Suprapubic skin (tissue), 4 donors: ENCODE data around the gene RTL10. TPM values are rescaled to one million over a fixed set of nuclear protein-coding genes. Genes with fewer than 3 reads are reported as not detected.
"Not testable (repeated sequence)": the region's sequence is repeated elsewhere in the genome, so short reads cannot be mapped to it uniquely, and the experiment has no call there.

Experiments
- DNase-seq, 2 donors: peaks; one replicate each; pipeline ENCODE4 v3.0.0-alpha.2; 2019; ENCODE audit warnings: low spot score in 2 of 2
- H3K27ac ChIP-seq: fragments of 200-600 bp; sonication (generic); one replicate; pipeline ENCODE4 v1.5.1; 2019
- H3K27me3 ChIP-seq: fragments of 200-600 bp; sonication (generic); one replicate; pipeline ENCODE4 v1.5.1; 2019
- H3K36me3 ChIP-seq: fragments of 200-600 bp; sonication (generic); one replicate; pipeline ENCODE4 v1.5.1; 2019
- H3K4me1 ChIP-seq: fragments of 200-600 bp; sonication (generic); one replicate; pipeline ENCODE4 v1.5.1; 2019
- H3K4me3 ChIP-seq: fragments of 200-600 bp; sonication (generic); one replicate; pipeline ENCODE4 v1.5.1; 2019; ENCODE audit warnings: mild to moderate bottlenecking
- H3K9me3 ChIP-seq: fragments of 200-600 bp; sonication (generic); one replicate; pipeline ENCODE4 v1.5.1; 2019
- EP300 ChIP-seq: sonication (generic); formaldehyde crosslinking; IDR thresholded peaks from one replicate; pipeline ENCODE4 v1.6.1; 2017; ENCODE audit warnings: antibody characterized with exemption
- POLR2A ChIP-seq, 2 donors: fragments of 450-650 bp; IDR thresholded peaks; one replicate each; pipeline ENCODE4 v1.6.1; 2017; ENCODE audit warnings: antibody characterized with exemption in 2 of 2, mild to moderate bottlenecking in 2 of 2, moderate library complexity in 2 of 2
- POLR2AphosphoS5 ChIP-seq, 3 donors: sonication (generic); formaldehyde crosslinking; IDR thresholded peaks; one replicate each; pipeline ENCODE4 v1.6.1; 2017; ENCODE audit warnings: antibody characterized with exemption in 3 of 3
- WGBS: methylation state at CpG from one replicate; pipeline ENCODE4 v1.1.5; 2018; 5-methylcytosine and 5-hydroxymethylcytosine counted together
- total RNA-seq, 4 donors: library from RNA; depleted of rRNA; stranded (reverse); fragments of >200 nt; gene quantifications; one replicate each; pipeline ENCODE4 v1.1.0, GENCODE V29; 2016
- TF ChIP-seq, protein P1 (sequence below), 2 donors: fragments of 200-600 bp in 1 of 2; fragments of 450-650 bp in 1 of 2; sonication (generic) in 1 of 2; IDR thresholded peaks; one replicate each; pipeline ENCODE4 v1.5.1; 2016 to 2019; ENCODE audit warnings: antibody characterized with exemption in 2 of 2, mild to moderate bottlenecking in 1 of 2, moderate library complexity in 1 of 2

Gene RTL10
- total RNA-seq, 4 donors from 2014 or later: 21.8 to 46.2 (median 32.4) TPM

DNA sequence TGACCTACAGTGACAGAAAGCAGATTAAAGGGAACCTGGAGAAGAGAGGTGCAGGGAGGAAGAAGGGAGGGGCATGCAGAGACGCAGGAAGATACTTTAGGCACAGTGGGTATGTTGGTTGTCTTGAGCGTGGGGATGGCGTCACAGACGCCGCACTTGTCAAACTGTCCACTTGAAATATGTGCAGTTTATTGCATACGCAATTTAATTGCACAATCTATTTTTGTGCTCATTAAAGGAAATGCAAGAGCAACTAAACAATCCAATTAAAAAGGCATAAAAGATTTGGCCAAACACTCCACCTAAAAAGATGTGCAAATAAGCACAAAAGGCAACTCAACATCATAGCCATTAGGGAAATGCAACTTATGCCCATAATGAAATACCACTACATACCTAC is 16.8 kb downstream of the RTL10 start:
- no peak for TF ChIP-seq EP300
- TF ChIP-seq POLR2AphosphoS5 (IDR thresholded peaks at IDR 0.05): no peak
- TF ChIP-seq, protein P1, sequence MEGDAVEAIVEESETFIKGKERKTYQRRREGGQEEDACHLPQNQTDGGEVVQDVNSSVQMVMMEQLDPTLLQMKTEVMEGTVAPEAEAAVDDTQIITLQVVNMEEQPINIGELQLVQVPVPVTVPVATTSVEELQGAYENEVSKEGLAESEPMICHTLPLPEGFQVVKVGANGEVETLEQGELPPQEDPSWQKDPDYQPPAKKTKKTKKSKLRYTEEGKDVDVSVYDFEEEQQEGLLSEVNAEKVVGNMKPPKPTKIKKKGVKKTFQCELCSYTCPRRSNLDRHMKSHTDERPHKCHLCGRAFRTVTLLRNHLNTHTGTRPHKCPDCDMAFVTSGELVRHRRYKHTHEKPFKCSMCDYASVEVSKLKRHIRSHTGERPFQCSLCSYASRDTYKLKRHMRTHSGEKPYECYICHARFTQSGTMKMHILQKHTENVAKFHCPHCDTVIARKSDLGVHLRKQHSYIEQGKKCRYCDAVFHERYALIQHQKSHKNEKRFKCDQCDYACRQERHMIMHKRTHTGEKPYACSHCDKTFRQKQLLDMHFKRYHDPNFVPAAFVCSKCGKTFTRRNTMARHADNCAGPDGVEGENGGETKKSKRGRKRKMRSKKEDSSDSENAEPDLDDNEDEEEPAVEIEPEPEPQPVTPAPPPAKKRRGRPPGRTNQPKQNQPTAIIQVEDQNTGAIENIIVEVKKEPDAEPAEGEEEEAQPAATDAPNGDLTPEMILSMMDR (IDR thresholded peaks at IDR 0.05): no peak
- no peak for TF ChIP-seq POLR2A (IDR thresholded peaks at IDR 0.05)
- no peak overlapping the region for H3K27ac ChIP-seq
- 89% methylated on average over 6 of the region's 6 CpGs for whole genome bisulfite sequencing

DNA sequence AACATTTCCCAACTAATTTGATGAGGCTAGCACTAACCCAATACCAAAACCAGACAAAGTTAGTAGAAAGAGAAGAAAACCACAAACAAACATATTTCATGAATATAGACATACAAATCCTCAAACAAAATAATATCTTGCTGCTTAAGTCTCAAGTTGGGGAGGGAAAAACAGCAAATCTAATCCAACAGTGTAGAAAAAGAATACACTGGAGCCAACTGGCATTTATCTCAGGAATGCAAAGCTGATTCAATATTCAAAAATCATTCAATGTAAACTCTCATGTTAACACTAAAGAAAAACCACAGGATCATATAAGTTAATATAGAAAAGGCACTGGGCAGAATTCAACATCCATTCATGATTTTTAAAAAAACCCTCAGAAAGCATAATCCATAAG is 18.2 kb downstream of the RTL10 start:
- Histone ChIP-seq H3K9me3 (no peaks in the 10 kb centered on the region), H3K27ac (no peak overlapping the region), H3K36me3 (no peaks in the 10 kb centered on the region), H3K4me1 (peaks cover 8% of the 10 kb centered on the region), H3K27me3 (no peaks in the 10 kb centered on the region), H3K4me3 (no peak overlapping the region)
- TF ChIP-seq, protein P1 (IDR thresholded peaks at IDR 0.05): no peak
- TF ChIP-seq POLR2AphosphoS5 (IDR thresholded peaks at IDR 0.05): no peak
- TF ChIP-seq POLR2A (IDR thresholded peaks at IDR 0.05): no peak
- no peak for TF ChIP-seq EP300
- no peak for DNase-seq

More for the DNA sequence above, 16.8 kb downstream of the RTL10 start:
- no peak for DNase-seq
- peaks cover 15% of the 10 kb centered on the region for H3K4me1 ChIP-seq
- no peaks in the 10 kb centered on the region for H3K9me3 ChIP-seq
- no peak overlapping the region for H3K4me3 ChIP-seq
- H3K27me3 ChIP-seq: no peaks in the 10 kb centered on the region
- no peaks in the 10 kb centered on the region for H3K36me3 ChIP-seq

DNA sequence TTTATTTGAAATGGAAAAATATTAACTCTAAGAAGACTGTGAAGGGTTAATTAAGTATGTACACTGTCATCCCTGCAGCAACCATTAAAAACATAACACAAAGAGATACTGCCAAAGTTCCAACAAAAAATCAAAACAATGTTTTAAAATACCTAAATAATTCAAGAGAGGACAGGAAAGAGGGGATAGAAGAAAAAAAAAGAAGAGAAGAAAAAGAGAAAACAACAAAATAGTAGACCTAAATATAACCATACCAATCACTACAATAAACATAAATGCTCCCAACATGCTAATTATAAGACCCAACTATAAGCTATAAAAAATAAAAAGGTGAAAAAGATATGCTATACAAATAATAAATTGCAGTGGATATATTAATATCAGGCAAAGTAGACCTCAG is 20.1 kb downstream of the RTL10 start:
- no peaks in the 10 kb centered on the region for H3K36me3 ChIP-seq
- no peaks in the 10 kb centered on the region for H3K27me3 ChIP-seq
- no peaks in the 10 kb centered on the region for H3K9me3 ChIP-seq
- DNase-seq: no peak
- TF ChIP-seq POLR2A (IDR thresholded peaks at IDR 0.05) (no peak), POLR2AphosphoS5 (IDR thresholded peaks at IDR 0.05) (no peak), EP300 (no peak)
- TF ChIP-seq, protein P1 (IDR thresholded peaks at IDR 0.05): no peak
- peaks cover 8% of the 10 kb centered on the region for H3K4me1 ChIP-seq
- H3K4me3 ChIP-seq: no peak overlapping the region
- H3K27ac ChIP-seq: no peak overlapping the region

DNA sequence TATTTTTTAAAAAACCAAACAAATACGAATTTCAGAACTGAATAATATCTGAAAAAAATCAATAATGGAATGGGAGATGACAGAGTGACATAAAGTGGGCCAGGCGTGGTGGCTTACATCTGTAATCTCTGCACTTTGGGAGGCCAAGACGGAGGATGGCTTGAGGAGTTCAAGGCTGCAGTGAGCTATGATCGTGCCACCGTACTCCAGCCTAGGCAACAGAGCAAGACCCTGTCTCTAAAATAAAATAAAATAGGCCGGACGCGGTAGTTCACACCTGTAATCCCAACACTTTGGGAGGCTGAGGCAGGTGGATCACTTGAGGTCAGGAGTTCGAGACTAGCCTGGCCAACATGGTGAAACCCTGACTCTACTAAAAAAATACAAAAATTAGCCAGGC is 21.3 kb downstream of the RTL10 start:
- 92% methylated on average over 9 of the region's 9 CpGs for WGBS
- not testable (repeated sequence) for H3K27me3 ChIP-seq, DNase-seq

DNA sequence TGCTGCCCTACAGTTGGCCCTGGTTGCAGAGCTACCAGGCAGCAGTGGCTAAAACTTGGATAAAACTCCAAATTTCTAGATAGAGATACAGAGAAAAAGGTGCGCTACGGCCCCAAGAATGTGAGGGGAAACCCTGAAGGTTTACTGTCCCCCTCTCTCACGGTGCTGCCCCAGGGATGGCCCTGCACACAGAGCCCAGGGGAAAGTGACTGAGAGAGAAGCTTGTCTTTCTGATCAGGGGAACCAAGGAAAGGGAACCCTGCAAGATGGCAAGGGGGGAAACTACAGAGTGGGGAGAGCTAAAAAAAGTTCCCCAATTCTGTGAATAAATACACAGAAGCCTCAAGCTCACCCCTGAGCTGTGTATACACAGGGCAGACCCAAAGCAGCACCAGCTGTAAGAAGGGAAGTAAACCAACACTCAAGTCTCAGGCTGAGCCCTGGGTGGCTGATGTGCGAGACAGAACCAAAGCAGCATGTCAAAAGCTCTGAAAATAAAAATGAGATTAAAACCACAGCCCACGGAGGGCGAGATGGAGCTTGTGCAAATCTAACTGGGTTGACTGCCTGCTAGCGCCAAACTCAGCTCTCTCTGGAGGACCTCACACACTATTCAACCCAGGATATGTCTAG is 22.1 kb downstream of the RTL10 start:
- H3K27ac ChIP-seq: no peak overlapping the region
- peaks cover 8% of the 10 kb centered on the region for H3K4me1 ChIP-seq
- H3K27me3 ChIP-seq: no peaks in the 10 kb centered on the region
- WGBS: 56% methylated on average over 7 of the region's 7 CpGs
- peak in 1 of 2 donors; percentile 64 for DNase-seq
- no peaks in the 10 kb centered on the region for H3K36me3 ChIP-seq
- H3K9me3 ChIP-seq: no peaks in the 10 kb centered on the region
- H3K4me3 ChIP-seq: no peak overlapping the region
- no peak for TF ChIP-seq POLR2AphosphoS5 (IDR thresholded peaks at IDR 0.05)
- TF ChIP-seq POLR2A (IDR thresholded peaks at IDR 0.05): no peak

More for the DNA sequence above, 21.3 kb downstream of the RTL10 start:
- not testable (repeated sequence) for H3K36me3 ChIP-seq, H3K9me3 ChIP-seq, H3K4me1 ChIP-seq, H3K27ac ChIP-seq, H3K4me3 ChIP-seq

DNA sequence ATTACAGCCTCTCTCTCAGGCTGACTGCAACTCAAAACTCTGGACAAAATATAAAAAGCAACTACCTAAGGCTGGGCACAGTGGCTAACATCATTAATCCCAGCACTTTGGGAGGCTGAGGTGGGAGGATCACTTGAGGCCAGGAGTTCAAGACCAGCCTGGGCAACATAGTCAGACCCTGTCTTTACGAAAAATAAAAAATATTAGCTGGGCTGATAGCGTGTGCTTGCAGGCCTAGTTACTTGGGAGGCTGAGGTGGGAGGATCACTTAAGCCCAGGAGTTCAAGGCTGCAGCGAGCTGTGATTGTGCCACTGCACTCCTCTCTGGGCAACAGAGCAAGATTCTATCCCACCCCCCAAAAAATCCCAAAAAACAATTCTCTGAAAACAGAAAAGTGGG is 22.7 kb downstream of the RTL10 start:
- WGBS: 97% methylated on average over 3 of the region's 3 CpGs
- DNase-seq, H3K9me3 ChIP-seq, H3K27ac ChIP-seq, H3K4me3 ChIP-seq, H3K4me1 ChIP-seq, H3K27me3 ChIP-seq, H3K36me3 ChIP-seq: not testable (repeated sequence)

DNA sequence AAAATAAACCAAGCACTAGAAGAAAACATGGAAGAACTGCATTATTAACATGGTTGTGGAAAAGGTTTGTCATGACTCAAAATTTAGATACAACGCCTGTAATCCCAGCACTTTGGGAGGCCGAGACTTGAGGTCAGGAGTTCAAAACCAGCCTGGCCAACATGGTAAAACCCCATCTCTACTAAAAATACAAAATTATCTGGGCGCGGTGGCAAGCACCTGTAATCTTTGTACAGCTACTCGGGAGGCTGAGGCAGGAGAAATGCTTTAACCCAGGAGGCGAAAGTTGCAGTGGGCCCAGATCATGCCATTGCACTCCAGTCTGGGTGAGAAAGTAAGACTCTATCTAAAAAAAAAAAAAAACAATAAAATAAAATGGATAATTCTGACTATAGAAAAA is 23.7 kb downstream of the RTL10 start:
- Histone ChIP-seq H3K4me1 (peaks cover 10% of the 10 kb centered on the region), H3K27ac (no peak overlapping the region), H3K4me3 (no peak overlapping the region), H3K27me3 (no peaks in the 10 kb centered on the region), H3K9me3 (no peaks in the 10 kb centered on the region), H3K36me3 (no peaks in the 10 kb centered on the region)
- TF ChIP-seq POLR2A (IDR thresholded peaks at IDR 0.05): no peak
- TF ChIP-seq POLR2AphosphoS5 (IDR thresholded peaks at IDR 0.05): no peak
- TF ChIP-seq, protein P1 (IDR thresholded peaks at IDR 0.05): no peak
- TF ChIP-seq EP300: no peak
- no peak for DNase-seq
- 96% methylated on average over 6 of the region's 6 CpGs for WGBS
